ENCODE measurements around the gene AXIN1.

DNA sequence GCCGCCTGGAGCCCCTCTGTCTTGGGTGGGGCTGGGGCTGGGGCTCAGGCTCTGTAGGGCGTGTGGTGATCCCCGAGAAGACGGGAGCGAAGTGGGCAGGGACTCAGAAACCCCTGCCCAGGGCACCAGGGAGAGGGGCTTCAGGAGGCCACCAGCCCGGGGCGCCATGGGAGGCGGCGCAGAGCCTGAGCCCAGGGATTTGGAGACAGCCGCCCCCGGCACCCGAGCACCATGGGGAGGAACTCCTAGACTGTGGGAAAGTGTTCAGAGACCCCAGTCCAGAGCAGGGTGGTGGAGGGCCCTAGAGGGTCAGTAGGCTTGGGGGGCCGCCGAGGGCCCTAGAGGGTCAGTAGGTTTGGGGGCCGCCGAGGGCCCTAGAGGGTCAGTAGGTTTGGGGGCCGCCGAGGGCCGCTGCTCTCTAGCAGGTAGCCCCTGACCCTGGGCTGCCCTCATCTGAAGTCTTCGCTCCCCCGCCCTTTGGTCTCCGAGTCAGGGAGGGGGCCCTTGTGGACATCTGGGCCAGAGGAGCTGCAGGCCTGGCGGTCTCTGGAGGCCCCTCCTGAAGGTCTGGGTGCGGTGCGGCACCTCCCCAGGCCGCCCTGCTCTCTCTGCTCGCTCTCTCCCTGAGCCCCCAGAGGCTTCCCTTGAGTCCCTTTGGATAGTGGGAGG, 71.4 kb downstream of the AXIN1 start:
- TF ChIP-seq, protein P1, sequence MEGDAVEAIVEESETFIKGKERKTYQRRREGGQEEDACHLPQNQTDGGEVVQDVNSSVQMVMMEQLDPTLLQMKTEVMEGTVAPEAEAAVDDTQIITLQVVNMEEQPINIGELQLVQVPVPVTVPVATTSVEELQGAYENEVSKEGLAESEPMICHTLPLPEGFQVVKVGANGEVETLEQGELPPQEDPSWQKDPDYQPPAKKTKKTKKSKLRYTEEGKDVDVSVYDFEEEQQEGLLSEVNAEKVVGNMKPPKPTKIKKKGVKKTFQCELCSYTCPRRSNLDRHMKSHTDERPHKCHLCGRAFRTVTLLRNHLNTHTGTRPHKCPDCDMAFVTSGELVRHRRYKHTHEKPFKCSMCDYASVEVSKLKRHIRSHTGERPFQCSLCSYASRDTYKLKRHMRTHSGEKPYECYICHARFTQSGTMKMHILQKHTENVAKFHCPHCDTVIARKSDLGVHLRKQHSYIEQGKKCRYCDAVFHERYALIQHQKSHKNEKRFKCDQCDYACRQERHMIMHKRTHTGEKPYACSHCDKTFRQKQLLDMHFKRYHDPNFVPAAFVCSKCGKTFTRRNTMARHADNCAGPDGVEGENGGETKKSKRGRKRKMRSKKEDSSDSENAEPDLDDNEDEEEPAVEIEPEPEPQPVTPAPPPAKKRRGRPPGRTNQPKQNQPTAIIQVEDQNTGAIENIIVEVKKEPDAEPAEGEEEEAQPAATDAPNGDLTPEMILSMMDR (IDR thresholded peaks at IDR 0.05) = no peak
- no peak for TF ChIP-seq EZH2 (IDR thresholded peaks at IDR 0.05)
- no peak for TF ChIP-seq EZH2phosphoT487 (IDR thresholded peaks at IDR 0.05)

All from neural progenitor cell (in vitro differentiated cells).